HG03378 (cell line): ENCODE results near the gene CRY2.
"Not testable (repeated sequence)": the region's sequence is repeated elsewhere in the genome, so short reads cannot be mapped to it uniquely, and the experiment has no call there.

Experiments
- ATAC-seq: cut with Tn5 transposase; IDR thresholded peaks from one replicate; pipeline ENCODE4 v1.9.1; 2021; ENCODE audit warnings: mild to moderate bottlenecking, moderate library complexity; ENCODE audit not compliant: unreplicated experiment

CRY2 gene

DNA sequence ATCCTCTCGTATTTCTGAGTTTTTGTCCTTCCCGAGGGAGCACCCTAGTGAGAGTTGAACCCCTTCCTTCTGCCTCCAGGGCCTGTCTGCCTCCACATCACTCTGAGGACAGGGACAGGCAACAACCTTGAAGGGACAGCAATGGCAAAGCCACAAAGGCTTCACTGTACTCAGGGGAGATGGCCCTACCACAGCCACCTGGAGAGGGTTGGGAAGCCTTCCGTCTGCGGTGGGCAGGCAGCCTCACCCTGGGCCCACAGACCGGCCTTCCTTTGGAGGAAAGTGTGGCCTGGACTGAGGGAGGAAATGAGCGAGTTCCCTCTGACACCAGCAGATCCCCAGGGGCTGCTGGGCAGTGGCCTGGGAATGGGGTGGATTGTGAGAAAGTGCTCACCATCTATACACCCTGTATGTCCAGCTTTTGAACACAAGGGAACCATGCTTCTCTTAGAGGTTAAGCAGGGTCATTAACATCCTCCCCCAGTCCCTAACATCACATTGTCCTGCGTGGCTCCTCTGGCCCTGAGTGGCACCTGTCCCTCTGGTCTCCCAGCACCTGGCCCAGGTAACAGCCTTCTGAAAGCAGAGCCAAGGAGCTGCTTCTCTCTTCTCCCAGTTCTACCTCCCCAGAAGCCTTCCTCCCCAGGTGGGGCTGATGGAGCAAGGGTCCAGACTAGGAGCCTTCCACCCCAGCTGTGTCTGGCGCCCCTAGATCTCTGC, 35.5 kb upstream of the CRY2 start:
- no peak for ATAC-seq

DNA sequence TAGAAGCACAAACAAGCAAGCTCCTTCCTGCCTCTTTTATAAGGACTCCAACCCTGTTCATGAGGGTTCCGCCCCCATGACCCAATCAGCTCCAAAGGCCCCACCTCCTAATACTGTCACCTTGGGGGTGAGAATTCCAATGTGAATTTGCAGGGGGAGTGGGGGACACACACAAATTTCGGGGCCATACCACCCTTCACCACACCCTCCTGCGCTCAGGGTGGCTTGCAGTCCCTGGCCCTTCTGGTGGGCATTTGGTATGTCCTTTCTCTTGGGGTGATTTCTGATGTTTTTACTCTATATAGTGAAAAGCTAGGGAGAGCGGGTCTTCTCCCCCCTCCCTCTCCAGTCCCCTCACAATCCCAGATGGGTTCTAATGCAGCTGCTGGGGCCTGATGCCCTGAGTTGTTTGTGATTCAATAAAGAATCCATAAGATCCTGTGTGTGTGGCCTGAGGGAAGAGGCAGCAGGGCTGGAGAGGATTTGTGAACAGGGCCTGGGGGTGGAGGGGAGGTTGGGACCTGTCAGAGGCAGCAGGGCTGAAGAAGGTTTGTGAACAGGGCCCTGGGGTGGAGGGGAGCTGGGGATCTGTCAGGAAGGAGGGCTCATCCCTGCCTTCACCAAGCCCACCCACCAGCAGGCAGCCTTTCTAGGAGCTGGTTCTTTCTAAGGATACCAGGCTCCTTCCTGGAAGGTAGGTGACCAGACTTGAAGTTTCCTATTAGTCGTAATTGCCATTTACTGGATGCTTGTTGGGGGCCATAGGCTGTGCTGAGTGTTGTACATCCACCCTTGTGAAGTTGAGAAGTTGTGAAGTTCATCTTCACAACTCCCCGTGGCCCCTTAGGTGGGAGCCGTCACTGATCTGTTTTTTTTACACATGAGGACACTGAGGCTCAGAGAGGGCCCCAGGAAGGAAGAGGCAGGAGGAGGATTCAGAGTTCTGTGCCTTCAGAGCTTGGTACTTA, 34.4 kb upstream of the CRY2 start:
- no peak for ATAC-seq

DNA sequence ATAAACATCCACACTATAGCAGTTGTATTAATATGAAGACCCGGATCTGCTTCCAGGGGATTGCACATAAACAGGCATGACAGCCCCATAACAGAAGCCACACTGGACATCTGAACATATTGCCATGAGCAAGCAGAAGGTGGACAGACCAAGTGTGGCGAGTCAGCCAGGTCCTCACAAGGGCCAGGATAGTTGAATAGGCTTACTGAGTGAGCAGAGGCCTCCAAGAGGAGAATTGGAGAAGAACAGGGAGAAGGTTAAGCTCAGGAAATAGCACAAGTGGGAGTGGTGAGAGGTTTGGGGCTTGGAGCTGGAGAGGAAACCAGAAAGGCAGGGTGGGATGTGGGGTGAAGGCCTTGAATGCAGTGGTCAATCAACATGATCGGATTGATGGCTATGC, 31.5 kb upstream of the CRY2 start:
- no peak for ATAC-seq

DNA sequence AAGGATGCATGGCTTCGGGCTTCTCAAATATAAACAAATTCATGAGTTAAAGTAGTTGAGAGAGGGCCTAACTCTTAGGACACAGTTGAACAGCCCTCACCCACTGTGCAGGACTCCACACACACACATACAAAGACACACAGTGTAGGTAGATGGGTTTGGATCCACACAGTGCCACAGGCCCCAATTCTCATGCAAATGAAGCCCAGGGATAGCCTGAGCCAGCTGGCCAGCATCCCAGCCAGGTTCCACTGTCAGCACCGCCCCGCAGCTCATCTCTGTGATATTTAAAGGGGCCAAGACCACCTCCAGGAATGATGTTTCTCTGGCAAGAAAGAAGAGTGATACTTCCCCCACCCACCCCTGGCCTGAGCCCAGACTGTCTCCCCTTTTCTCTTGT, 30.7 kb upstream of the CRY2 start:
- no peak for ATAC-seq

DNA sequence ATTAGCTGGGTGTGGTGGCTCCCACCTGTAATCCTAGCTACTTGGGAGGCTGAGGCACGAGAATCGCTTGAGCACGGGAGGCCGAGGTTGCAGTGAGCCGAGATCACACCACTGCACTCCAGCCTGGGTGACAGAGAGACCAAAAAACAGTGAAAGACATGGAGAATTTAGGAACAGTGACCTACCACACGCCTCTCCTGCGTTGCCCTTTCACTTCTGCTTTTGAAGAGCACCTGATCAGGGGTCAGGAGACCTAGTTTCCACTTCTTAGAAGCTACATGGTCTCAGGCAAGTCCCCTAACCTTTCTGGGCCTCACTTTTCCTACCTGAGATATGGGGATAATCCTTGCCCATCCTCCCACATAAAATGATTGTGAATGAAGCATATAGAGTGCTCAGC, 30.1 kb upstream of the CRY2 start:
- peak; percentile 90 for ATAC-seq

DNA sequence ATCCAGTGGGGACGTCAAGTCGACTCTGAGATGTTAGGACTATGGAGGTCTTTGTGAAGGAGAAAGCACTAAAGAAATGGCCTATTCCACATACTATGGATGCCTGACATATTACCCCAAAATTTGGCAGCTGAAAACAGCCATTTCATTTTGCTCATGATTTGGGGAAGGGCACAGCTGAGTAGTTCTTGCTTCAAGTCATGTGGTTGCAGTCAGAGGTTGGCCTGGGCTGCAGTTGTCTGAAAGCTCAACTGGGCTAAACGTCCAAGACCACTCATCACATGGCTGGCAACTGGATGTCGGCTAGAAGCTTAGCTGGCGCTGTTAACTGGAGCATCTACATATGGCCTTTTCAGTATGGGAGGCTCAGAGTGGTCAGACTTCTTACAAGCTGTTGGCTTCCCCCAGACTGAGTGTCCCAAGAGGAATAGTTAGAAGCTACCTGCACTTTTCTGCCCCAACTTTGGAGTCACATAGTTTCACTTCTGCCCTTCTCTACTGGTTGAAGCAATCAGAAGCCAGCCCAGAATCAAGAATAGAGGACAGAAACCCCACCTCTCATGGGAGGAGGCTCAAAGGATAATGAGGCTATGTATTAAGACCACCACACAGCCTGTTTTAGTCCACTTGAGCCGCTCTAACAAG, 28.2 kb upstream of the CRY2 start:
- ATAC-seq, result no peak

DNA sequence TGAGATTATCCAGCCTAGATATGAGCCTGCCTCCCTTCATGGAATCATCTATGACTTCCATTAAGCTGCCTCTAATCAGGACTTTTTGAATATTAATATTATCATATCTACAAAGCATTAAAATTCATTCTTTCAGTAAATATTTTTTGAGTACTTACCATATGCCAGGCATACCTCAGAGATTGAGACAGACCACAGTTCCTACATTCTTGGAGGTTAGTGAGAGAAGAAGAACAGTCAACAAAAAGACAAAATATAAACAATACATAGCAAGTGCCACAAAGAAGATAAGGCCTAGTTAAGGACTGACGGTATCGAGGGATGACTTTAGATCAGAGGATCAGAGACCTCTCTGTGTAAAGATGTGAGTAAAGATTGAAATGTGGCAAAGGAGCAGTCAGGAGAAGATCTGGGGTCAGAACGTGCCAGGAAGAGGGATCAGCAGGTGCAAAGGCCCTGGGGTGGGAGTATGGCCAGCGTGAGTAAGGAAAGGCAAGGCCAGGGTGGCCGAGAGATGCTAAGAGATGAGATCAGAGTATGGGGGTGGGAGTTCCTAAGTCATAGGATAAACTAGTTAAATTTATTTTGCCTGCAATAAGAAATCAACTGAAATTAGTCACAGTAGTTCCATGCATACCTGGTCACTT, 26.9 kb upstream of the CRY2 start:
- ATAC-seq, result no peak

DNA sequence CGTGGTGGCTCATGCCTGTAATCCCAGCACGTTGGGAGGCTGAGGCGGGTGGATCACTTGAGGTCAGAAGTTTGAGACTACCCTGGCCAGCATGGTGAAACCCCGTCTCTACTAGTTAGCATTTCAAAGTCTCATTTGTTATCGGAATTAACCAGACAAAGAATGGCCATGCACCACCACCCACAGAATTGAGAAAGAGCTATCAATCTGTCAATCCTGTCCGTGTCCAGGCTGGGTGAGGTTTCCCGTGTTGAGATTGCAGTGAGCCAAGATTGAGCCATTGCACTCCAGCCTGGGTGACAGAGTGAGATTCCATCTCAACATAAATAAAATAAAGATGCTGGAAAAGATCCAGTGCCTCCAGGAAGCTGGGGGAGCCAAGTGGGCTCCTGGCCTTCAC, 20.8 kb upstream of the CRY2 start:
- ATAC-seq, result not testable (repeated sequence)

DNA sequence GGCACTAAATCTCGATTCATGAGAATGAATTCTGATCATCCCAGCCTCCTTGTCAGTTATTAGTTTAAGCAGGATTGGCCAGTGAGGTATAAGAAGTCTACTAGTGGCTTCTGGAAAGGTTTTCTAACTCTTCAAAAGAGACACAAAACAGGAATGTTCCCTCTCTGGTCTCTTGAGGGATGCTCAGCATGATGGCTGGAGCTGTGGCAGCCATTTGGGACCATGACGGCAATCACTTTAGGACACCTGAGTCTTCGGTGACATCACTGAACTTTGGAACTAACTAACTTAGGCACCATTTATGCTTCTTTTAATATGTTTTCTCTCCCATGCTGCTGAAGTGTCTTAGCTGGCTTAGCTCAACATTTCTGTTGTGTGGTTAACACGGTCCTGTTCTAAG, 20.2 kb upstream of the CRY2 start:
- no peak for ATAC-seq

DNA sequence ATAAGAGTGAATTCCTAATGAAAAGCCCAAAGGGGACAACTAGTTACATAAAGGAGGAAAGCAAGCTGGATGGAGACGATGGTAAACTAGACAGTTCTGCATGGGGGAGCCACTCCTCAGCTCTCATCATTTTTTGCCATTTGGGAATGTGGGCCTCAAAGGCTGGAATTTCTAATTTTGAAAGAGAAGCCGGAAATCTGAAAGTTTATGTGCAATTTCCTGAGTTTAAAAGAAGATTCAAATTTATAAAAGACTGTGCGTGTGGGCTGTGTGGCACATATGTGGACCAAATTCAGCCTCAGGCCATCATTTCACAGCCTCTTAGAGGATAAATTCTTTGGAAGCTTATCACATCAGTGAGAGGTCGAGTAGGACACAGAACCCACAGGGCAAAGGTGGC, 18.3 kb upstream of the CRY2 start:
- ATAC-seq, result no peak

DNA sequence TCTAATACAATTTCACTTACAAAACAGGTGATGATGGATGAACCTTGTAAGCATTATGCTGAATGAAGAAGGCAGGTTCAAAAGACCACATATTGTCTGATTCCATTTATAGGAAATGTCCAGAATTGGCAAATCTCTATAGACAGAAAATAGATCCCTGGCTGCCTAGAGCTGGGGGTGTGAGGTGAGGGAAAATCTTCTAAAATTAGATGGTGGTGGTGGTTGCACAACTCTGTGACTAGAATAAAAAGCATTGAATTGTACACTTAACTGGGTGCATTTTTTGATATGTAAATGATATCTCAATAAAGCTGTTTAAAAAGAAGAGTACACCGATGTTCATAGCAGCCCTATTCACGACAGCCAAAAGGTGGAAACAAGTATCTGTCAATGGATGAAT, 16.7 kb upstream of the CRY2 start:
- ATAC-seq, result no peak

DNA sequence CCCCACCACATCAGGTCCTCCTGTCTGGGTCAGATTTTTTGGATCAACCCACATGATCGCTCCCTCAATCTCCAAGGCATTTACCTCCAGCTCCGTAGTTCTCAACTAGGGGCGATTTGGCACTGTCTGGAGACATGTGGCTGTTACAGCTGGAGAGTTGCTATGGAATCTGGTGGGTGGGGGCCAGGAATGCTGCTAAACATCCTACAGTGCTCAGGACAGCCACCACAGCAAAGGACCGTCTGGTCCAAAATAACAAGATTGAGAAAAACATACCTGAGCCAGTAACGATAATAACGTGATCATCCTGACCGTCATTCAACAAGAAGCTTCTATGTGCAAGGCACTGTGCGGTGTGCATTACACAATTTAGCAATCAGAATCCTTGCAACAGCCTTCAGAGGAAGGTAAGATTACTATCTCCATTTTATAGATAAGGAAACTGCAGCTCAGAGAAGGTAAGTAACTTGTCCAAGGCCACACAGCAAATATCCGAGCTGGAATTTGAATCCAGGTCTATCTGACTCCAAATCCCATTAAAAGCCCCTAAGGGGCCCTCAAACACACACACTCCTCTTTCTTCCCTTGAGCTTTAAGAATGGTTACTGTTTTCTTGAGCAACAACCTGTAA, 14.3 kb upstream of the CRY2 start:
- ATAC-seq, result no peak

DNA sequence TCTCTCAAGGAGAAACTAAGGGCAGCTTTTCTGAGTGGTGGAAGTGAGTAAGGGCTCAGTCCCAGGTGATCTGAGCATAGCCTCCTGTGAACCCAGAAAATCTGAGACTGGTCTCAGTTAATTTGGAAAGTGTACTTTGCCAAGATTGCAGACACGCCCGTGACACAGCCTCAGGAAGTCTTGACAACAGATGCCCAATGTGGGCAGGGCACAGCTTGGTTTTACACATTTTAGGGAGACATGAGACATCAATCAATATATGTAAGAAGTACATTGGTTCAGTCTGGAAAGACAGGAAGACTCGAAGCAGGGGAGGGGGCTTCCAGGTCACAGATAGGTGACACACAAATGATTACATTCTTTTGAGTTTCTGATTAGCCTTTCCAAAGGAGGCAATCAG, 13.5 kb upstream of the CRY2 start:
- ATAC-seq, result no peak

DNA sequence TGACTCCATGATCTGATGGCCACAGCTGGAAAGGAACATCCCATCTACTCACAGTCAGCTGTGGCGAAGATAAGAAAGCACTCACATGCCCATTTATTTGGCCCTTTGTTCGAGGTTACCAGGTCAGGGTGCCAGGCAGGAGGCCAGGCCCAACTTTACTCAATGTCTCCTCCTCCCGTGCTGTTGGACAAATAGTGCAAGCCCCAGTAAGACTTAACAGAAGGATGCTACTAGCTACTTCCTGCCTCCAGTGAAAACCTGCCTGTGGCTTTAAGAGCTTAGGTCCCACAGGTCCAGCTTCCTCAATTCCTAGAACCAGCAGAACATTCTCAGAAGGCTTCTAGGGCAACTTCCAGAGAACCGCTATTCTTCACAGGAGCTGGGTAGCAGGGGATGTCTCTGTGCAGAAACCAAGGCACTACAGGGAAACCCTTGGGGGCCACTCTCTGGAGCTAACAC, 12.9 kb upstream of the CRY2 start:
- no peak for ATAC-seq

DNA sequence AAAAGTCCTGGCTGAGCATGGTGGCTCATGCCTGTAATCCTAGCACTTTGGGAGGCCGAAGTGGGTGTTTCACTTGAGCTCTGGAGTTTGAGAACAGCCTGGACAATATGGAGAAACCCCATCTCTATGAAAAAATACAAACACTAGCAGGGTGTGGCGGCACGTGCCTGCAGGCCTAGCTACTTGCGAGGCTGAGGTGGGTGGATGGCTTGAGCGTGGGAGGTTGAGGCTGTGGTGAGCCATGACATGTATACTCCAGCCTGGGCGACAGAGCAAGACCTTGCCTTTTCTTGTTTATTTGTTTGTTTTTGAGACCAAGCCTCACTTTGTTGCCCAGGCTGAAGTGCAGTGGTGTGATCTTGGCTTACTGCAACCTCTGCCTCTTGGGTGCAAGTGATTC, 8.1 kb upstream of the CRY2 start:
- no peak for ATAC-seq

DNA sequence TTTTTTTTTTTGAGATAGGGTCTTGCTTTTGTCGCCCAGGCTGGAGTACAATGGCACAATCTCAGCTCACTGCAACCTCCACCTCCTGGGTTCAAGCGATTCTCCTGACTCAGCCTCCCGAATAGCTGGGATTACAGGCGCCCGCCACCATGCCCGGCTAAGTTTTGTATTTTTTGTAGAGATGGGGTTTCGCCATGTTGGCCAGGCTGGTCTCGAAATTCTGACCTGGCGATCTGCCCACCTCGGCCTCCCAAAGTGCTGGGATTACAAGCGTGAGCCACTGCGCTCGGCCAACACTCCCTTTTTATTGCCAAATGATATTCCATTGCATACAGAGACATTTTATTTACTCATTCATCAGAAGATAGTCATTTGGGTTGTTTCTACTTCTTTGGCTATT, 7.0 kb upstream of the CRY2 start:
- not testable (repeated sequence) for ATAC-seq

DNA sequence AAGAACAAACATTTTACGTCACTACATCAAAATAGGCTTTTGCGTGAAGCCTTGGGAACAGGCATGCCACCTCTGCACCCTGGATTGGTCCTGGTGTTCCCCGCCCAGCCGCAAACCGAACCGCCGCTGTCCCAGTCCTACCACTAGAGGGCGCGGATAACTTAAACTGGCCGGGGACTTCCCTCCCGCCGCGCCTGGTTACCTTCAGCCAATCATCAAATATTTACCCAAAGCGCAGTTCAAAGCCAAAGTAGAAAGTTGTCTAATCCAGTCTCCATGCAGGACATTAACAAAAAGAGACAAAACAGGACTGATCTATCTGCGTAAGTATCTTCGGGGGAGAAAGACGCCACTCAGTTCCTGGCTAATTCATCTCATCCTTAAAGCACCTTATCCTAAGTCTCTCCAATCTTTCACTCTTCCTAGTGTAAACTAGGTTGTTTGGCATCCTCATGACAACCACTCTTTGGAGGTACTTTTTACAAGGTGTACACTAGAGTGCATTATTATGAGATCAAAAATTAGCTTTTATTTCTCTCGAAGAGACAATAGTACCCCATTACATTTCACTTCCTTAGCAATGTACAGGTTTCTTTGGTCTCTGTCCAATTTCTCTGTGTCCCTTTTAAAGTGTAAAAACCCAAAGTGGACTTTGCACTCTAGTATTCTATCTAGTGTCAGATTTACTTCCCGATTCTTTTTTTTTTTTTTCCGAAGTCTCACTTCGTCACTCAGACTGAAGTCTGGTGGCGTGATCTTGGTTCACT, 3.9 kb upstream of the CRY2 start:
- ATAC-seq, result no peak

DNA sequence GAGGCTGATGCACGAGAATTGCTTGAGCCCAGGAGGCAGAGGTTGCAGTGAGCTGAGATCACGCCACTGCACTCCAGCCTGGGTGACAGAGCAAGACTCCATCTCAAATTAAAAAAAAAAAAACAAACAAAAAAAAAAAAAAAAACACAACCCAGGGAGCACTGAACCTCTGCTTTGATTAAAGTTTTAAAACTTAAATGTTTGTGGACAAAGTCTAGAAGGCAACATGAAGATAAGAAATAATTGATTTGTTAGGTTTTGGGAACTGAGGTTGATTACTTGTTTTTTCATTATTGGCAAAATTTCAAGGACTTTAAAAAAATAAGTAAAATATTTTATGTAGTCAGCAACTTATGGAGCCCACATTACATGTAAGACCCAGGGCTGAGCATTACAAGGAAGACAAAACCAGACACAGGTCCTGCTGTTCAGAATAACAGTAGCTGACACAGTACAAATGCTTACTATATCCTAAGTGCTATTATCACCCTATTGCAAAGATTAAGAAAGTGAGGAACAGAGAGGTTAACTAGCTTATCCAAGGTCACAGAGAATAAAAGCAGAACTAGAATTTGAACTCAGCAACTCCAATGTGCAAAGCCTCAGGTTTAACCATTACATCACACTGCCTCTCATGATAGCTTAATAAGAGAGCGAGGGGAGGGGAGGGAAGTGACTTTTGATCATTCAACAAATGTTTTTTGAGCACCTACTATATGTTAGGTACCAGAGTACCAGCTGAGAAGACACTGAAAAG, 2.3 kb upstream of the CRY2 start:
- ATAC-seq, result no peak

DNA sequence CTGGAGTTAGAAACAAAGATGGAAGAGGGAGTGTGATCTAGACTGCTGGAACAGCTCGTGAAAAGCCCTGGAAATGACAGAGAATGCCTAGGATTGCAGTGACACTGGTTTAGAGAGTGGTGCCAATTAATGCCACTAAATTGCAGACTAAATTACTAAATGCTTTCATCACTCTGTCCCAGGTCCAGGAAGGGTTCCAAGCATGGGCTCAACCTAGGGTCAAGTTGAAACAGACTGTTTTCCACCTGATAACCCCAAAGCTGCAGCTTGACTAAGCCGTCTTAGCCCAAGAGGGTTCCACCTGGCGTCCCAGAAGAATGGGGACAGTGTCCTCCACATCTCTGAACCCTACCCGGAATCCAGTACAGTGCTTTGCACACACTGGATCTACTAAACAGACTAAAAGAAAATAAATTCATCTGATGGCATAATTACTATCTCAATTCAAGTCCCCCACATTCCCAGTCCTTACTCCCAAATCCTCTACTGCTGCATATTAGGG, 1.1 kb upstream of the CRY2 start:
- ATAC-seq, result no peak
